Coronary artery (tissue), 2 donors: ENCODE measurements around the gene HEG1.

Source experiments
- DNase-seq: peaks from one replicate; pipeline ENCODE4 v3.0.0-alpha.2; 2017; ENCODE audit warnings: low spot score
- H3K27ac ChIP-seq, 2 donors: fragments of 200-600 bp; sonication (generic); one replicate each; pipeline ENCODE4 v1.5.1; 2016 to 2019
- H3K4me3 ChIP-seq: fragments of 200-600 bp; sonication (generic); 2 replicates; pipeline ENCODE4 v1.5.1; 2016; ENCODE audit warnings: mild to moderate bottlenecking, moderate library complexity
- TF ChIP-seq, protein P1 (sequence below): fragments of 200-600 bp; sonication (generic); IDR thresholded peaks from one replicate; pipeline ENCODE4 v1.5.1; 2019; ENCODE audit warnings: antibody characterized with exemption

Gene HEG1

DNA sequence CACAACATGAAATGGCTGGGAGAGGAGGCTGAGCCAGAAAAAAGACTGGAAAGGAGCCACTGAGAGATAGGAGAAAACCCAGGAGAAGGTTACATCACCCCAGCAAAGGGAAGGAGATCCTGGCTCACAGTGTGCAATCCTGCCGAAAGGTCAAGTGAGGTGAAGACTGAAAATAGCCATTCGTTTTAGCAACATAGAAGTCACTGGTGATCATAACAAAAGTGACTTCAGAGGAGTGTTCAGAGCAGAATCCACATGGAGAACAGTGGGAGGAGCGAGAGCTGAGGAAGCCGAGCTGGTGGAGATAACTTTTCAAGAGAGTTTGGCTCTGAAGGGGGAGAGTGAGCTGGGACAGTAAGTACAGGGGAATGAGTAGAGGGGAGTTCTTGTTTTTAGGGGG is 5.4 kb upstream of the HEG1 start:
- Histone ChIP-seq H3K27ac (peak overlapping the region; percentile 61 to 80), H3K4me3 (peak overlapping the region; percentile 3)
- peak; percentile 85 for DNase-seq
- TF ChIP-seq, protein P1, sequence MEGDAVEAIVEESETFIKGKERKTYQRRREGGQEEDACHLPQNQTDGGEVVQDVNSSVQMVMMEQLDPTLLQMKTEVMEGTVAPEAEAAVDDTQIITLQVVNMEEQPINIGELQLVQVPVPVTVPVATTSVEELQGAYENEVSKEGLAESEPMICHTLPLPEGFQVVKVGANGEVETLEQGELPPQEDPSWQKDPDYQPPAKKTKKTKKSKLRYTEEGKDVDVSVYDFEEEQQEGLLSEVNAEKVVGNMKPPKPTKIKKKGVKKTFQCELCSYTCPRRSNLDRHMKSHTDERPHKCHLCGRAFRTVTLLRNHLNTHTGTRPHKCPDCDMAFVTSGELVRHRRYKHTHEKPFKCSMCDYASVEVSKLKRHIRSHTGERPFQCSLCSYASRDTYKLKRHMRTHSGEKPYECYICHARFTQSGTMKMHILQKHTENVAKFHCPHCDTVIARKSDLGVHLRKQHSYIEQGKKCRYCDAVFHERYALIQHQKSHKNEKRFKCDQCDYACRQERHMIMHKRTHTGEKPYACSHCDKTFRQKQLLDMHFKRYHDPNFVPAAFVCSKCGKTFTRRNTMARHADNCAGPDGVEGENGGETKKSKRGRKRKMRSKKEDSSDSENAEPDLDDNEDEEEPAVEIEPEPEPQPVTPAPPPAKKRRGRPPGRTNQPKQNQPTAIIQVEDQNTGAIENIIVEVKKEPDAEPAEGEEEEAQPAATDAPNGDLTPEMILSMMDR, result no peak

DNA sequence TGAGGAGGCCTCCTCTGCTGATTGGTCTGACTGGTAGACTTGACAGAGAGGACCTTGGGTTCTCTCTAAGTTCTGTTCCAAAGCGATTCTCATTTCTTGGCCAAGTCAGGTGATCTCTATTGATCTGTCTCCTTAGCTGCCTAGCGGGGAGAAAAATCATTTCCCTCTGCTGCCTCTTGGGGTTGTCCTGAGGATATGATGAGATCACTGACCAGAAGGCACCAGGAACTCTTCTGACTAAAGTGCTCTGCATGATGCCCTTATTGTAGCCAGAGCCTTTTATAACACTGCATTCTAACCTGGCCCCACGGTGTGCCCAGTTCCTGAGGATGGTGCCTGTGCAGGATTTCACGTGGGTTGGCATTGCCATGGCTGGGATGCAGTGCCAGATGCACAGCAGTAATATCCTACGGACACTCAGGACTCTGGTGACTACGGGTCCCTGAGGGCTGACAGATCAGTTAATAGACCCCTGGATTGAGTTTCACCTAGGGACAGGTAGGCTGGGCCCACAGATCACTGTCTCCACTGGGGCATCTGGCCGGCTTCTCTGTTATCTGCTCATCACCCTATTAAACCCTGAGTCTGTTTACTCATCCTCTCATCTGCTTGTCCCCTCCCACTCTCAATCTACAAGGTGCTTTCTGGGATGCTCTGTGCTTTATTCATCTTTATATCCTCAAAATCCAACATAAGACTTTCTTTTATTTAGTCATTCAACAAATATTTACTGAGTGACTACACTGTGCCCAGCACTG is 3.9 kb upstream of the HEG1 start:
- no peak overlapping the region for H3K27ac ChIP-seq

DNA sequence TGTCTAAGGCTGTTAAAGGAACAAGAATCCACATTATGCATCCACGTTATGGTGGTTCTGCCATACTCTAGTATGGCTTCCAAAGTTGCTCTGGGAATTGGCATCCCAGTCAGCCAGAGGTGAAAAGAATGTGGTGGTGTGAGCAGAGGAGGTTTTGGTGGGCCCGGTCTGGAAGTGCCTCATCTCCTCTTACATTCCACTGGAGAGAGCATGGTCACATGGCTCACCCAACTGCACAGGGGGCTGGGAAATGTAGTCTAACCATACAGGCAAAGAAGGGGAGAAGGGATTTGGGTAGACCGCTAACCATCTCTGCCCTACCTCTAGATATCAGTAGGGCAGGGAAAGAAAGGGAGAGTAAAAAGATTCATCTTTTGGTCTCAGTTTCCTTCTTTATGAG is 3.2 kb upstream of the HEG1 start:
- Histone ChIP-seq H3K4me3 (no peak overlapping the region), H3K27ac (no peak overlapping the region)
- no peak for DNase-seq
- TF ChIP-seq, protein P1, result no peak

More for the DNA sequence above, 3.9 kb upstream of the HEG1 start:
- H3K4me3 ChIP-seq, result no peak overlapping the region
- DNase-seq, result no peak
- TF ChIP-seq, protein P1, result no peak

DNA sequence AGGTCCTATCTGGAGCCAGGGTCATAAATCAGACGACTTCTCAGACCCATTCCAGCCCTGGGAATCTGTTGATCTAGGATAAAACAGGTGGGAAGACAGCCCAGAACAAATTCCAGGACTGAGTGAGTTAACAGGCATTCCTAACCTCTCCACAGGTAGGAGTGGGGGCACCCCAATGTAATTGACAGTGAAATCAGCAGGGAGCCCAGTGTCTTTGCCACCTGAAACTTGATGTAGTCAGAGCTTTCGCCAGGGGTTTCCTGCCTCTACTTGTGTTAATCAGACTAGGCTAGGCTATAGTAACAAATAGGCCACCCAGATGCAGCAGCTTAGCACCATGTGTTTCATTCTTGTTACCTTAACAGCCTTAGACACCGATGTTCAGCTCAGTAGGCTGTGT is 2.7 kb upstream of the HEG1 start:
- no peak overlapping the region for H3K27ac ChIP-seq
- no peak overlapping the region for H3K4me3 ChIP-seq
- no peak for DNase-seq
- TF ChIP-seq, protein P1, result no peak

DNA sequence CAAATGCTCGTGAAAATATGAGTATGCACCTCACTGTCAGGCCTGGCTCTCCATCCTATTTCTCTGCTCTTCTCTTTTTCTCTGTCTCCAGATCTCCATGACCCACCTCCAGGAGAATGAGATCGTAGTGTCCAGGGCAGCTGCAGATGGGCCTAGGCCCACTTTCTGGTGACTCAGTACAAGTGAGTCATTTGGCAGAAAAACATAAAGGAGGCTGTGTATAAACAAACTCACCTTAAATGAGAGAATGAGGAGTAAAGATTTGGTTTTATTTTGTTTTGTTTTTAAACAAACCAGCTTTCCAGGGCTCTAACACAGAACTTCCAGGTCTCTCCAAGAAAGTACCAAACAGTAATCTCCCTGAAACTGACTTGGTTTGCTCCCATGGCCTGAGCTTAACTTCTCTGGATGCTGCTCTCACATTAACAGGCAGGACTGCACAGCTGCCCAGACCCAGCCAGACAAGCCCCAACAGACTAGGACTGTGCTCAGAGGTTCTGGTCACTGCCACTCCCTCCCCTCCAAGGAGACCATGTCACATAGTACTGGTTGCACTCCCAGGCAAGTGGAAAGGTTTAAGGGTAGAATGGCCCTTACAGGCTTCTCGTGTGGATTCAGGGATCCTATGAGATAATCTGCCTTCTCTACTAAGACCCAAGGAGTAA is 1.5 kb upstream of the HEG1 start:
- TF ChIP-seq, protein P1, result no peak
- DNase-seq, result no peak
- peak overlapping the region; percentile 76 to 99 for H3K27ac ChIP-seq
- H3K4me3 ChIP-seq, result no peak overlapping the region

DNA sequence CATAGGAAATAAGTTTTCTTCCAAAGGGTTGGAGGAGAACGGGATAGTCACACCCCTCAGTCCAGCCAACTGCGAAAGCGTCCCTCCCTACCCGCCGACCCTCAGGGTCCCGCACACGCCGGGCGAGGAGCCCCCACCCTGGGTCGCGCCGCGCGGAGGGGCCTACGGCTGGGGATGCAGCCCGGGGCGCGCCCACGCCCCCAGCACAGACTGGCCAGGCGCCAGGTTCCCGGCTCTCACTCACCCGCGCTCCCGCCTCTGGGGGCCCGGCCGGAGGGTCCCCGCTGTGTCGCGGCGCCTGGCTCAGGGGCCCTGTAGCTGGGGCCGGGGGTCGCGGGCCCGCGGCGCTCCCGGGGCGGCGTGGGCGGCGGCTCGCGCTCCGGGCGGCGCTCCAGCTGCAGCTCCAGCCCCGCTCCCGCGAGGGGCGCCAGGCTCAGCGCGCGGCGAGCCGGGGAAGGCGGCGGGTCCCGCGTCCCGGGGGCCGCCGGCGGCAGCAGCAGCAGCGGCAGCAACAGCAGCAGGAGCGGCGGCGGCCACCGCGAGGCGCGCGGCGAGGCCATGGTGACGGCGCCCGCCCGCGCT is 375 bp downstream of the HEG1 start:
- no peak for DNase-seq
- H3K4me3 ChIP-seq, result peak overlapping the region; percentile 94
- TF ChIP-seq, protein P1, result no peak
- H3K27ac ChIP-seq, result peak overlapping the region; percentile 90 to 99
